NT2/D1 (cell line): ENCODE results near the gene CLASP1.

Experiments
- DNase-seq: peaks from one replicate; pipeline ENCODE4 v3.0.0-alpha.2; 2011; ENCODE audit warnings: low read depth, low spot score
- H3K27me3 ChIP-seq: 2 replicates; pipeline ENCODE4 v1.6.0; 2011; ENCODE audit warnings: mild to moderate bottlenecking; ENCODE audit not compliant: insufficient read length, insufficient read depth
- H3K36me3 ChIP-seq: 2 replicates; pipeline ENCODE4 v1.6.1; 2011; ENCODE audit warnings: mild to moderate bottlenecking, low read length, mixed read lengths; ENCODE audit not compliant: insufficient read depth, insufficient read length
- H3K4me1 ChIP-seq: 2 replicates; pipeline ENCODE4 v1.5.1; 2011; ENCODE audit not compliant: insufficient read depth, insufficient read length
- H3K4me3 ChIP-seq: 2 replicates; pipeline ENCODE4 v1.5.1; 2011; ENCODE audit warnings: low read depth; ENCODE audit not compliant: insufficient read length
- H3K9ac ChIP-seq: 2 replicates; pipeline ENCODE4 v1.6.0; 2011; ENCODE audit warnings: low read depth; ENCODE audit not compliant: insufficient read length
- H3K9me3 ChIP-seq: 2 replicates; pipeline ENCODE4 v1.5.1; 2011; ENCODE audit warnings: mild to moderate bottlenecking, low read length; ENCODE audit not compliant: insufficient read depth
- SUZ12 ChIP-seq: IDR thresholded peaks from 2 replicates; pipeline ENCODE4 v1.6.1; 2011; ENCODE audit not compliant: insufficient read length, insufficient read depth; ENCODE audit errors: extremely low read depth
- YY1 ChIP-seq: IDR thresholded peaks from 2 replicates; pipeline ENCODE4 v1.6.1; 2011; ENCODE audit not compliant: insufficient read length, insufficient read depth
- ZNF274 ChIP-seq: IDR thresholded peaks from 2 replicates; pipeline ENCODE4 v1.6.1; 2011; ENCODE audit warnings: mild to moderate bottlenecking, low read depth, low read length

The CLASP1 gene

DNA sequence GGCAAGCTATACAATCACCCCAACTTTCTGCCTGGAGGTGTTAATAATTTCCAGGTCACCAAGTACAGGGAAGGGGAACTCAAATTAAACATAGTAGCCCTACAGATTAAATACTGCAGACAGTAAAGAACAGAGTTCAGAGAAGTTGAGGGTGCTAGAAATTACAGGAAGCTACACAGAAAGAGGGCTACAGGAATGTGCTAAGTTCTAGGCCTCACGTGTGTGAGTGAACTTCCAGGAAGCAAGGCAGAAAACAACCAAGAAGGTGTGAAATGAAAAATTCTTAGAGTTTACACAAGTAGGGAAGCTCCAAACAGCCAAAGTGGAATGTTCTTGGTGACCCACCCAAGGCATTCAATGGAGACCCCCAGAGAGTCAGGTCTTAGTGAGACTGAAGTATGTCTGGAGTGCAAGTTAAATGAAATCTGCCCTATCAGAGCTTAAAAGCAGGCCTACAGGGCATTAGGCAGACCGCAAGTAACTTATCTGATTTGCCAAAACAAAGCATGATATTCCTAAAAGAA lies 176.7 kb downstream of the CLASP1 start:
- no peak for DNase-seq
- Histone ChIP-seq H3K9ac (no peak overlapping the region), H3K36me3 (peaks cover 22% of the 10 kb centered on the region), H3K9me3 (no peaks in the 10 kb centered on the region), H3K4me1 (no peaks in the 10 kb centered on the region), H3K27me3 (no peaks in the 10 kb centered on the region), H3K4me3 (no peak overlapping the region)
- no peak for TF ChIP-seq SUZ12

DNA sequence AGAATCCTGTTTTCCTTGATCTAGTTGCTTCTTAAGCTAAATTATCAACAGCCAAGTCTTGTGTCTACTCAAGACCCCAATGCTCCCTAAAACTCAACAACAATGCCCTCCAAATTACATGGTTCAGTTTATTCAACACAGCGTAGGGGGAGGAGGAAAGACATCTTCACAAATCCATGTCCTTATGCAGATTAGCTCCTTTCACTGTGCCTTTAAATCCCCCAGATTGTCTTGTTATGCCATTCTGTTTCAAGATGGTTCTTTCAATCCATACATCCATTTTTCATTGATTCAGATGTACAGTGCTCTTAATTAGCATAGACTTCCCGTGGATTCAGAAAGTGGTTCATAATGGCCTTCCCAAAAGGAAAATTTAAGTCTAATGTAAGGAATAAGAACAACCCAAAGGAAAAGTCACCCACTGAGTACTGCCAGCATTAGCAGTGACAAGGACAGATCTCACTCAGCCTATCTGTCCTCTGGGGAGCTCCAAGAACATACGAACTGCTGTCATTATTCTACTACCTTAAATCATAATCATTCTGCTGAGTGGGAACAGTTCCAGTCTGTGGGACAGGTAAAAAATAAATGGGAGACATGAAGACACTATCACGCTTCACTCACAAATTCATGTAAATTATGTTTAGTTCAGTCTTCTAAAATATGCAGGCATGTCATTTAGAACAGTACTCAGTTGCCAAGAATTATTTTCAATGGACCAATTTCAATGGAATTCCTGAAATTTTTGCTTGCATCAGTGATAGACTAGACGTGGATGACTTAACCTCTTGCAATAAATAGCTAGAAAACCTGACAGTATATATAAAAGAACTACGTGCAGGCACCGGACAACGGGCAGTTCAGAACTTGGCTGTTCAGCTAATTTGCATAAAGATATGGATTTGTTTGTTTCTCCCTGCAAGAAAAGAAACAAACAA lies 177.5 kb downstream of the CLASP1 start:
- peaks cover 28% of the 10 kb centered on the region for H3K36me3 ChIP-seq
- no peak for DNase-seq
- TF ChIP-seq SUZ12 = no peak
- no peak for TF ChIP-seq YY1
- TF ChIP-seq ZNF274 = no peak

GRCh38 chr2:121470917-121471316 lies 178.3 kb downstream of the CLASP1 start:
- no peaks in the 10 kb centered on the region for H3K9me3 ChIP-seq
- H3K4me3 ChIP-seq = no peak overlapping the region
- H3K9ac ChIP-seq = no peak overlapping the region
- no peak for DNase-seq
- H3K27me3 ChIP-seq = no peaks in the 10 kb centered on the region
- H3K36me3 ChIP-seq = peaks cover 35% of the 10 kb centered on the region
- TF ChIP-seq ZNF274 = no peak
- no peak for TF ChIP-seq YY1
- no peaks in the 10 kb centered on the region for H3K4me1 ChIP-seq

More for the DNA sequence above, 177.5 kb downstream of the CLASP1 start:
- Histone ChIP-seq H3K9ac (no peak overlapping the region), H3K9me3 (no peaks in the 10 kb centered on the region), H3K4me1 (no peaks in the 10 kb centered on the region), H3K27me3 (no peaks in the 10 kb centered on the region), H3K4me3 (no peak overlapping the region)

- TF ChIP-seq YY1 (no peak), SUZ12 (no peak), ZNF274 (no peak)
- Histone ChIP-seq H3K9ac (no peak overlapping the region), H3K27me3 (no peaks in the 10 kb centered on the region), H3K4me1 (no peaks in the 10 kb centered on the region), H3K9me3 (no peaks in the 10 kb centered on the region), H3K36me3 (peaks cover 35% of the 10 kb centered on the region), H3K4me3 (no peak overlapping the region)
- no peak for DNase-seq
Observed at GRCh38 chr2:121469356-121469755, 179.9 kb downstream of the CLASP1 start.

DNA sequence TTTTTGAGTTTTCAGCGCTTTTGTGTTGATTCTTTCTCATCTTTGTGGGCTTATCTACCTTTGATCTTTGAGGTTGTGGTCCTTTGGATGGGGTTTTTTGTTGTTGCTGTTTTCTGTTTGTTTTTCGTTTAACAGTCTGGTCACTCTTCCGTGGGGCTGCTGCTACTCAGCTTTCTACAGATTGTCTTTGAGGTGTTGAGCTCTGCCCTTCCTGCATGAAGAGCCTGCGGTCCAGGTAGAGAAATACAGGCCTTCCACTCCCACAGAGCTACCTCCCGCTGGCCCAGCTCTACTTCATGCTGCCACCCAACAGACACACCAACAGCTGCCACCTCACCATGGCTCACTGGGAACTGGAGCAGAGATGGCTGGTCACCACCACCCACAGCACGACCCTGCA lies 180.3 kb downstream of the CLASP1 start:
- Histone ChIP-seq H3K9me3 (no peaks in the 10 kb centered on the region), H3K9ac (no peak overlapping the region), H3K4me3 (no peak overlapping the region), H3K27me3 (no peaks in the 10 kb centered on the region), H3K4me1 (no peaks in the 10 kb centered on the region), H3K36me3 (peaks cover 35% of the 10 kb centered on the region)
- no peak for TF ChIP-seq YY1
- no peak for TF ChIP-seq SUZ12
- TF ChIP-seq ZNF274 = no peak
- DNase-seq = no peak

- peaks cover 33% of the 10 kb centered on the region for H3K36me3 ChIP-seq
- H3K9ac ChIP-seq = no peak overlapping the region
- DNase-seq = no peak
- TF ChIP-seq SUZ12 = no peak
- no peak for TF ChIP-seq YY1
- TF ChIP-seq ZNF274 = no peak
- no peak overlapping the region for H3K4me3 ChIP-seq
- H3K9me3 ChIP-seq = no peaks in the 10 kb centered on the region
- H3K27me3 ChIP-seq = no peaks in the 10 kb centered on the region
- H3K4me1 ChIP-seq = no peaks in the 10 kb centered on the region
Observed at GRCh38 chr2:121459291-121459690, 190.0 kb downstream of the CLASP1 start.

DNA sequence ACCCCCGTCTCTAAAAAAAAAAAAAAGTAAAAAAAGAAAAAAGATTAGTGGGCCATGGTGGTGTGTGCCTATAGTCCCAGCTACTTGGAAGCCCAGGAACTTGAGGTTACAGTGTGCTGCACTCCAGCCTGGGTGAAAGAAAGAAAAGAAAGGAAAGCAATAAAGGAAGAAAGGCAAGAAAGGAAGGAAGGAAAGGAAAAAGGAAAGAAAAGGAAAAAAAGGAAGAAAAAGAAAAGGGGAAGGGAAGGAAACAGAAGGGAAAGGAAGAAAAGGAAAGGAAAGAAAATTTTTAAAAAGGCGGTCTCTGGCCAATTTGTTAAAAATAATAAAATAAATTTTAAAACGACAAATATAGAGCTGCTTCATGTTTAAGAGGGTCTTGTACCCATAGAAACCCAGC lies 192.9 kb downstream of the CLASP1 start:
- H3K36me3 ChIP-seq = peaks cover 36% of the 10 kb centered on the region
- no peaks in the 10 kb centered on the region for H3K27me3 ChIP-seq
- DNase-seq = no peak
- no peaks in the 10 kb centered on the region for H3K4me1 ChIP-seq
- TF ChIP-seq ZNF274 (no peak), YY1 (no peak), SUZ12 (no peak)
- no peaks in the 10 kb centered on the region for H3K9me3 ChIP-seq
- no peak overlapping the region for H3K4me3 ChIP-seq
- H3K9ac ChIP-seq = no peak overlapping the region
